Panc1 (cell line): ENCODE data around the gene ACTL6A. TPM values are rescaled to one million over a fixed set of nuclear protein-coding genes. Genes with fewer than 3 reads are reported as not detected.

Experiments
- ATAC-seq: fragments of 200-7000 bp; cut with Tn5 transposase; 2 replicates; pipeline ENCODE4 v1.9.1; 2020; ENCODE audit warnings: mild to moderate bottlenecking, moderate library complexity
- BruUV-seq: library from RNA; stranded (reverse); fragments of 400-500 nt; replicated peaks from 2 replicates; lab custom pipeline; 2021; lab: Mats Ljungman, UMichigan
- CTCF ChIA-PET: fragments of 300-600 bp; sonication (Branson Sonifier 250); formaldehyde crosslinking; loops from one replicate; lab custom pipeline; 2022; ENCODE audit warnings: antibody characterized with exemption; lab: Charles Lee
- POLR2A ChIA-PET: fragments of 300-600 bp; sonication (Branson Sonifier 250); formaldehyde crosslinking; loops from one replicate; lab custom pipeline; 2022; ENCODE audit warnings: antibody characterized with exemption; lab: Charles Lee
- DNase-seq: peaks from one replicate; pipeline ENCODE4 v3.0.0-alpha.2; 2010; ENCODE audit warnings: low read depth, low spot score
- H3K27ac ChIP-seq: 2 replicates; pipeline ENCODE4 v1.5.1; 2011; ENCODE audit warnings: mild to moderate bottlenecking, low read length, inconsistent platforms
- H3K27me3 ChIP-seq: fragments of 200-500 bp; sonication (Bioruptor generic); 2 replicates; pipeline ENCODE4 v1.6.0; 2014; ENCODE audit warnings: low read length, inconsistent platforms; ENCODE audit not compliant: control insufficient read depth, insufficient read depth
- H3K36me3 ChIP-seq: fragments of 200-500 bp; sonication (Bioruptor generic); 2 replicates; pipeline ENCODE4 v1.5.1; 2014; ENCODE audit warnings: inconsistent platforms, mild to moderate bottlenecking, low read length, moderate library complexity; ENCODE audit not compliant: control insufficient read depth, insufficient read depth
- H3K4me1 ChIP-seq: 2 replicates; pipeline ENCODE4 v1.5.1; 2011; ENCODE audit warnings: inconsistent platforms, mild to moderate bottlenecking, low read length, moderate library complexity; ENCODE audit not compliant: control insufficient read depth, insufficient read depth
- H3K4me3 ChIP-seq, 2 experiments: 2 replicates each; pipeline ENCODE4 v1.5.1; 2011 to 2012; ENCODE audit warnings: low read depth in 2 of 2, low read length in 2 of 2, mild to moderate bottlenecking in 2 of 2, inconsistent platforms in 1 of 2, moderate library complexity in 1 of 2
- H3K9me3 ChIP-seq: fragments of 200-500 bp; sonication (Bioruptor generic); 2 replicates; pipeline ENCODE4 v1.5.1; 2014; ENCODE audit warnings: low read depth, mild to moderate bottlenecking, inconsistent platforms, low read length, moderate library complexity; ENCODE audit not compliant: control insufficient read depth, insufficient read depth
- POLR2AphosphoS5 ChIP-seq: IDR thresholded peaks from 2 replicates; pipeline ENCODE4 v1.6.1; 2012; ENCODE audit warnings: mild to moderate bottlenecking, low read depth, low read length, moderate library complexity
- SIN3A ChIP-seq: IDR thresholded peaks from 2 replicates; pipeline ENCODE4 v1.6.1; 2012; ENCODE audit warnings: low read depth, mild to moderate bottlenecking, low read length, moderate library complexity, borderline replicate concordance; ENCODE audit not compliant: insufficient read depth
- TCF7L2 ChIP-seq: IDR thresholded peaks from 2 replicates; pipeline ENCODE4 v1.6.1; 2011; ENCODE audit warnings: mild to moderate bottlenecking, low read depth, low read length, inconsistent platforms
- in situ Hi-C: cut with HindIII; loops from 2 replicates; pipeline ENCODE4 v1.10.0; 2016; ENCODE audit warnings: low sequenced_read_pairs, low pct_unique_long_range_greater_than_20kb
- intact Hi-C: fragments of 100-400 bp; cut with micrococcal nuclease; formaldehyde crosslinking; loops from one replicate; pipeline ENCODE4 v1.10.0; 2022; ENCODE audit not compliant: unreplicated experiment
- total RNA-seq: library from RNA; stranded (reverse); gene quantifications from one replicate; pipeline ENCODE4 v1.2.1, GENCODE V29; 2021; ENCODE audit not compliant: unreplicated experiment
- TF ChIP-seq, protein P1 (sequence below), 2 experiments: IDR thresholded peaks; 2 replicates each; pipeline ENCODE4 v1.6.1; 2011 to 2012; ENCODE audit warnings: low read depth in 2 of 2, control low read depth in 1 of 2, low read length in 1 of 2, mild to moderate bottlenecking in 1 of 2, moderate library complexity in 1 of 2; ENCODE audit not compliant: insufficient read depth in 1 of 2
- TF ChIP-seq, protein P2 (sequence below): fragments of 450-650 bp; IDR thresholded peaks from 2 replicates; pipeline ENCODE4 v1.5.1; 2017; ENCODE audit warnings: mild to moderate bottlenecking

ACTL6A gene
- total RNA-seq, 1 experiment from 2014 or later: 122 TPM

DNA sequence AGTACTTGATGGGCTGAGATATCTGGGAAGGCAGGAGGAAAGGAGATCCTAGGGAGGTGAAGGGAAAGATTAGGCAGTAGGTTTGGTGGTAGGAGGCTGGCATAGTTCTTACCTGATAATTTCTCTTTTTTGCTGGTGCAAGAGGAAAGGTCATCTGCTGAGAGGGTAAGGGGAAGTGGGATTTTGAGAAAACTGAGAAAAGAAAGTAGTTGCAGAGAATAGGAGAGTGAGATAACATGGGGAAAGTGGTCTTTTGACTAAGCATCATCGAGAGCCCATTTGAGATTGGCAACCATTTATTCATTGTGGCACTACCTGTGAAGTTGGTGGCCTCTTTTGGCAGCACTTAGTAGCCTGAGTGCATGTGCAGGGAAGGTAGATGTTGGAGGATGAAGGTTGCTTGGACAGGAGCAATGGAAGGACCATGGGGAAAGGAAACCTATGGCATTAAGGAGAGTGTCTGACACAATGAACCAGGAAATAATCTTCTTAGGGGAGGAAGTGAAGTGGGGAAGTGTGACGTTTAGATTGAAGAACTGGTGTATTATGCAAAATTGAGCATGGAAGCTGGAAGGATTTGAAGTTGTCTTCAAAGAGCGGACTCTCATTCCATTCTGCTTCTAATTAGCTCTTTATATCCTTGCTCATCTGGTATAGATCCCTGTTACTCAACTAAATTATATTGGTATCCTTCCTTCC, 68.2 kb downstream of the ACTL6A start:
- Histone ChIP-seq H3K27me3 (no peaks in the 10 kb centered on the region), H3K4me3 (no peak overlapping the region), H3K9me3 (no peaks in the 10 kb centered on the region), H3K36me3 (no peaks in the 10 kb centered on the region), H3K27ac (no peak overlapping the region), H3K4me1 (no peaks in the 10 kb centered on the region)
- ChIA-PET CTCF (no interaction called here), POLR2A (no interaction called here)
- intact Hi-C loops: no loop called here
- TF ChIP-seq SIN3A (no peak), TCF7L2 (no peak), POLR2AphosphoS5 (no peak)
- TF ChIP-seq, protein P1, sequence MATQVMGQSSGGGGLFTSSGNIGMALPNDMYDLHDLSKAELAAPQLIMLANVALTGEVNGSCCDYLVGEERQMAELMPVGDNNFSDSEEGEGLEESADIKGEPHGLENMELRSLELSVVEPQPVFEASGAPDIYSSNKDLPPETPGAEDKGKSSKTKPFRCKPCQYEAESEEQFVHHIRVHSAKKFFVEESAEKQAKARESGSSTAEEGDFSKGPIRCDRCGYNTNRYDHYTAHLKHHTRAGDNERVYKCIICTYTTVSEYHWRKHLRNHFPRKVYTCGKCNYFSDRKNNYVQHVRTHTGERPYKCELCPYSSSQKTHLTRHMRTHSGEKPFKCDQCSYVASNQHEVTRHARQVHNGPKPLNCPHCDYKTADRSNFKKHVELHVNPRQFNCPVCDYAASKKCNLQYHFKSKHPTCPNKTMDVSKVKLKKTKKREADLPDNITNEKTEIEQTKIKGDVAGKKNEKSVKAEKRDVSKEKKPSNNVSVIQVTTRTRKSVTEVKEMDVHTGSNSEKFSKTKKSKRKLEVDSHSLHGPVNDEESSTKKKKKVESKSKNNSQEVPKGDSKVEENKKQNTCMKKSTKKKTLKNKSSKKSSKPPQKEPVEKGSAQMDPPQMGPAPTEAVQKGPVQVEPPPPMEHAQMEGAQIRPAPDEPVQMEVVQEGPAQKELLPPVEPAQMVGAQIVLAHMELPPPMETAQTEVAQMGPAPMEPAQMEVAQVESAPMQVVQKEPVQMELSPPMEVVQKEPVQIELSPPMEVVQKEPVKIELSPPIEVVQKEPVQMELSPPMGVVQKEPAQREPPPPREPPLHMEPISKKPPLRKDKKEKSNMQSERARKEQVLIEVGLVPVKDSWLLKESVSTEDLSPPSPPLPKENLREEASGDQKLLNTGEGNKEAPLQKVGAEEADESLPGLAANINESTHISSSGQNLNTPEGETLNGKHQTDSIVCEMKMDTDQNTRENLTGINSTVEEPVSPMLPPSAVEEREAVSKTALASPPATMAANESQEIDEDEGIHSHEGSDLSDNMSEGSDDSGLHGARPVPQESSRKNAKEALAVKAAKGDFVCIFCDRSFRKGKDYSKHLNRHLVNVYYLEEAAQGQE (IDR thresholded peaks at IDR 0.05; ENCODE audit: insufficient read depth in 1 of 2, low read depth in 2 of 2, low read length in 1 of 2): no peak
- TF ChIP-seq, protein P2, sequence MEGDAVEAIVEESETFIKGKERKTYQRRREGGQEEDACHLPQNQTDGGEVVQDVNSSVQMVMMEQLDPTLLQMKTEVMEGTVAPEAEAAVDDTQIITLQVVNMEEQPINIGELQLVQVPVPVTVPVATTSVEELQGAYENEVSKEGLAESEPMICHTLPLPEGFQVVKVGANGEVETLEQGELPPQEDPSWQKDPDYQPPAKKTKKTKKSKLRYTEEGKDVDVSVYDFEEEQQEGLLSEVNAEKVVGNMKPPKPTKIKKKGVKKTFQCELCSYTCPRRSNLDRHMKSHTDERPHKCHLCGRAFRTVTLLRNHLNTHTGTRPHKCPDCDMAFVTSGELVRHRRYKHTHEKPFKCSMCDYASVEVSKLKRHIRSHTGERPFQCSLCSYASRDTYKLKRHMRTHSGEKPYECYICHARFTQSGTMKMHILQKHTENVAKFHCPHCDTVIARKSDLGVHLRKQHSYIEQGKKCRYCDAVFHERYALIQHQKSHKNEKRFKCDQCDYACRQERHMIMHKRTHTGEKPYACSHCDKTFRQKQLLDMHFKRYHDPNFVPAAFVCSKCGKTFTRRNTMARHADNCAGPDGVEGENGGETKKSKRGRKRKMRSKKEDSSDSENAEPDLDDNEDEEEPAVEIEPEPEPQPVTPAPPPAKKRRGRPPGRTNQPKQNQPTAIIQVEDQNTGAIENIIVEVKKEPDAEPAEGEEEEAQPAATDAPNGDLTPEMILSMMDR: no peak
- in situ Hi-C loops: no loop called here
- BruUV-seq: no TSS peak
- ATAC-seq: no peak
- no peak for DNase-seq

Other genes starting within 250 kb of the ACTL6A start
- 56.1 TPM for gene ZNF639, start 239.9 kb upstream of the ACTL6A start, total RNA-seq
- 73.5 TPM for gene MFN1, start 215.2 kb upstream of the ACTL6A start, total RNA-seq
- gene GNB4, start 111.5 kb upstream of the ACTL6A start, total RNA-seq: 26.7 TPM
- 58.7 TPM for gene MRPL47, start 41.7 kb downstream of the ACTL6A start, total RNA-seq
- gene NDUFB5, start 41.9 kb downstream of the ACTL6A start, total RNA-seq: 142 TPM
- gene USP13, start 90.1 kb downstream of the ACTL6A start, total RNA-seq: 27.8 TPM